HG02623 (cell line): ENCODE results near the gene REC8.

ENCODE experiments used
- ATAC-seq: cut with Tn5 transposase; IDR thresholded peaks from one replicate; pipeline ENCODE4 v1.9.1; 2021; ENCODE audit warnings: moderate library complexity; ENCODE audit not compliant: unreplicated experiment

The REC8 gene

GRCh38 chr14:24181371-24182077, 9.6 kb downstream of the REC8 start:
- no peak for ATAC-seq

- ATAC-seq, result no peak
Measured at GRCh38 chr14:24182110-24182882, 10.4 kb downstream of the REC8 start.

- ATAC-seq, result no peak
Measured at GRCh38 chr14:24183014-24183481, 11.2 kb downstream of the REC8 start.

GRCh38 chr14:24184104-24184970, 12.5 kb downstream of the REC8 start:
- no peak for ATAC-seq

- ATAC-seq, result no peak
Measured at GRCh38 chr14:24185026-24185425, 13.1 kb downstream of the REC8 start.

- no peak for ATAC-seq
Measured at GRCh38 chr14:24185741-24186140, 13.9 kb downstream of the REC8 start.

- no peak for ATAC-seq
Measured at GRCh38 chr14:24186831-24187538, 15.1 kb downstream of the REC8 start.

- no peak for ATAC-seq
Measured at GRCh38 chr14:24187539-24187915, 15.6 kb downstream of the REC8 start.

- ATAC-seq, result peak; percentile 81
Measured at GRCh38 chr14:24188251-24189058, 16.6 kb downstream of the REC8 start, which contains the start of gene IPO4. Gene IPO4 (minus strand): TSS chr14:24188816. CDS start chr14:24188787, 29 bp downstream.

GRCh38 chr14:24189059-24189375, 17.1 kb downstream of the REC8 start:
- ATAC-seq, result no peak

GRCh38 chr14:24189460-24189859, 17.6 kb downstream of the REC8 start:
- ATAC-seq, result no peak

- no peak for ATAC-seq
Measured at GRCh38 chr14:24190416-24190815, 18.5 kb downstream of the REC8 start.

GRCh38 chr14:24192933-24193332, 21.1 kb downstream of the REC8 start:
- no peak for ATAC-seq

GRCh38 chr14:24194186-24194872, 22.4 kb downstream of the REC8 start:
- ATAC-seq, result no peak

- no peak for ATAC-seq
Measured at GRCh38 chr14:24194873-24195185, 22.9 kb downstream of the REC8 start.

GRCh38 chr14:24195186-24196070, 23.5 kb downstream of the REC8 start, which contains the start of gene TM9SF1:
Gene TM9SF1 (minus strand): TSS chr14:24195441. CDS start chr14:24195019, 422 bp downstream.
- ATAC-seq, result peak; percentile 75

- ATAC-seq, result no peak
Measured at GRCh38 chr14:24196071-24197055, 24.5 kb downstream of the REC8 start.
